GM12865 (cell line): ENCODE data around the gene KRTAP12-1.
"Not testable (repeated sequence)": the region's sequence is repeated elsewhere in the genome, so short reads cannot be mapped to it uniquely, and the experiment has no call there.

ENCODE experiments used
- DNase-seq: peaks from one replicate; pipeline ENCODE4 v3.0.0; 2010; ENCODE audit warnings: low read depth
- H3K4me3 ChIP-seq: 2 replicates; pipeline ENCODE4 v1.5.1; 2011; ENCODE audit warnings: mild to moderate bottlenecking, low read depth, low read length, control low read depth
- CTCF ChIP-seq: IDR thresholded peaks from 2 replicates; pipeline ENCODE4 v1.5.1; 2011; ENCODE audit warnings: low read length, control low read depth, low read depth, inconsistent platforms; ENCODE audit not compliant: insufficient read depth; ENCODE audit errors: missing control alignments

KRTAP12-1 gene

DNA sequence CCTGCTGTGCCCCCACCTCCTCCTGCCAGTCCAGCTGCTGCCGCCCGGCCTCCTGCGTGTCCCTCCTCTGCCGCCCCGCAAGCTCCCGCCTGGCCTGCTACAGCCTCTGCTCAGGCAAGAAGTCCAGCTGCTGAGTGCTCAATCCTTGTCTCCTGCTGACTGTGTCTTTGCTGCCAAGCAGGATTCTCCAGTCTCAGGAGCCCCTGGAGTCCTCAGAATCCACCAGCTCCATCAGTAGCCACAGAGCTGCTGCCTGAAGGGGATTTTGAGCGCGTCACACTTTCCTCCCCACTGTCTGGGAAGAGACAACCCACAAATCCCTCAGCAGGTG, 34.8 kb downstream of the KRTAP12-1 start:
- TF ChIP-seq CTCF, result no peak
- DNase-seq, result no peak
- no peak overlapping the region for H3K4me3 ChIP-seq

DNA sequence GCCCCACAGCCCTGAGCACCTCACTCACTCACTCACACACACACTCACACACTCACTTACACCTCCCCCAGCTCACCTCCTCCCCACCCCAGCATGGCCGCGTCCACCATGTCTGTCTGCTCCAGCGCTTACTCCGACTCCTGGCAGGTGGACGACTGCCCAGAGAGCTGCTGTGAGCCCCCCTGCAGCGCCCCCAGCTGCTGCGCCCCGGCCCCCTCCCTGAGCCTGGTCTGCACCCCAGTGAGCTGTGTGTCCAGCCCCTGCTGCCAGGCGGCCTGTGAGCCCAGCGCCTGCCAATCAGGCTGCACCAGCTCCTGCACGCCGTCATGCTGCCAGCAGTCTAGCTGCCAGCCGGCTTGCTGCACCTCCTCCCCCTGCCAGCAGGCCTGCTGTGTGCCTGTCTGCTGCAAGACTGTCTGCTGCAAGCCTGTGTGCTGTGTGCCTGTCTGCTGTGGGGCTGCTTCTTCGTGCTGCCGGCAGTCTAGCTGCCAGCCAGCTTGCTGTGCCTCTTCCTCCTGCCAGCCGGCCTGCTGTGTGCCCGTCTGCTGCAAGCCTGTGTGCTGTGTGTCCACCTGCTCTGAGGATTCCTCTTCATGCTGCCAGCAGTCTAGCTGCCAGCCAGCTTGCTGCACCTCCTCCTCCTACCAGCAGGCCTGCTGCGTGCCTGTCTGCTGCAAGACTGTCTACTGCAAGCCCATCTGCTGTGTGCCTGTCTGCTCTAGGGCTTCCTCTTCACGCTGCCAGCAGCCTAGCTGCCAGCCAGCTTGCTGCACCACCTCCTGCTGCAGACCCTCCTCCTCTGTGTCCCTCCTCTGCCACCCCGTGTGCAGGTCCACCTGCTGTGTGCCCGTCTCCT, 35.4 kb downstream of the KRTAP12-1 start, which contains the start of gene KRTAP10-11:
TSS of gene KRTAP10-11 (plus strand) at position 49 of the 856 bp plus-strand sequence. CDS start at position 94, 45 bp downstream.
- H3K4me3 ChIP-seq, DNase-seq: not testable (repeated sequence)

DNA sequence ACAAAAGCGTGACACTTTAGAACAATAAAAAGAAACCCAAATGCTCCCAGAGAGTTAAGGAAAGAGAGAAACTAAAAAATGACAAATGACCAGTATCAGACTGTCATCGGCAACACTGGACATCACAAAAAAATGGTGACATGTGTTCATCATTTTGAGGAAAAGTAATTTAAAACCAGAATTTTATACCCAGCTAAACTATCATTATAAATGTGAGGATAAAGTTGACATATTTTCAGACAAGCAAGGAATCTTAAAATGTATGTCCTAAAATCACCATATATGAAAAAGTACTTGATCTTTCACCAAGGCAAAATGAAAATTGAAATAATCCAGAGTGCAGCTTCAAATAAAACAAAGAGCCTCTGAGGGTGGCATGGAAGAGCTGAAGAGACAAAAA, 37.1 kb downstream of the KRTAP12-1 start:
- no peak for DNase-seq
- no peak for TF ChIP-seq CTCF
- H3K4me3 ChIP-seq, result no peak overlapping the region

DNA sequence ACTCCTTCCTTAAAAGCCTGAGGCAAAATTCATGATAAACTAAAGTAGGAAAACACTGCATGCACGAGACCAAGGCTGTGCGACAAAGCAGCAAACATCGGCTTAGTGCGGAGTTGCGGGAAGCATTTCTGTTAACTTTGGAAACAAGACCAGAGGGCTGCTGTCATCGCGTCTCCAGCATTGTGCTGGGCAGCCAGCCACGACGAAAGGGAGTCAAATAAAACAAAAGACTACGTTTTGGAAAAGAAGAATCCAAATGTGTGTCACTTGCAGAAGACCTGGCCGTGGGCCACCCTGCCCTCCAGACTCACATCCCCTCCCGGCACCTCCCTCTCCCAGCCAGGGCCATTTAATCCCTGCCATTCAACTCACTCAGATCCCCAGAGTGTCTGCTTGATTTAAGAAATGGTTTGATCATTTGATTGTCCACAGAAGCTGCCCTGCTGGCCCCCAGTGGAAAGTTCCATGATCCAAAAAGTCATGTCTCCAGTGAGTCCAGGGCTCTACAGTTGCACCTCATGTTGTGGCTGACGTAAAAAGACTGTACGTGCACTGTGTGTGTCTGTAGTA, 38.1 kb downstream of the KRTAP12-1 start:
- H3K4me3 ChIP-seq, result no peak overlapping the region
- TF ChIP-seq CTCF, result no peak
- DNase-seq, result no peak

- H3K4me3 ChIP-seq, result no peak overlapping the region
- TF ChIP-seq CTCF, result no peak
- DNase-seq, result no peak
These were observed 41.2 kb downstream of the KRTAP12-1 start for GRCh38 chr21:44640761-44641160.

DNA sequence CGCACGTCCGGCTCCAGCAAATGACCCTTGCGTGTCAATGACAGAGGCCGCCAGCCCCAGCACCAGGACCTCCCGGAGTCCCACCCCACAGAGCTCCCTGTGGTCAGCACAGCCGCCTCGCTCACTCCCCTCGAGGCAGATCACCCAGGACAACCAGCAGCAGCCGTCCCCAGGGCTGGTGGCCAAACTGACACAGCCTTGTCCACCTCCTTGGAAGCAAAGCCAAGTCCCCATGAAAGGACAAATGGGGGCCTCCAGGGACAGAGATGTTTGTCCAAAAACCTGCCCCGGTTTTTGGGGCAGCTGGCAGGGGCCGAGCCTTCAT, 42.7 kb downstream of the KRTAP12-1 start:
- no peak overlapping the region for H3K4me3 ChIP-seq
- no peak for DNase-seq
- no peak for TF ChIP-seq CTCF

DNA sequence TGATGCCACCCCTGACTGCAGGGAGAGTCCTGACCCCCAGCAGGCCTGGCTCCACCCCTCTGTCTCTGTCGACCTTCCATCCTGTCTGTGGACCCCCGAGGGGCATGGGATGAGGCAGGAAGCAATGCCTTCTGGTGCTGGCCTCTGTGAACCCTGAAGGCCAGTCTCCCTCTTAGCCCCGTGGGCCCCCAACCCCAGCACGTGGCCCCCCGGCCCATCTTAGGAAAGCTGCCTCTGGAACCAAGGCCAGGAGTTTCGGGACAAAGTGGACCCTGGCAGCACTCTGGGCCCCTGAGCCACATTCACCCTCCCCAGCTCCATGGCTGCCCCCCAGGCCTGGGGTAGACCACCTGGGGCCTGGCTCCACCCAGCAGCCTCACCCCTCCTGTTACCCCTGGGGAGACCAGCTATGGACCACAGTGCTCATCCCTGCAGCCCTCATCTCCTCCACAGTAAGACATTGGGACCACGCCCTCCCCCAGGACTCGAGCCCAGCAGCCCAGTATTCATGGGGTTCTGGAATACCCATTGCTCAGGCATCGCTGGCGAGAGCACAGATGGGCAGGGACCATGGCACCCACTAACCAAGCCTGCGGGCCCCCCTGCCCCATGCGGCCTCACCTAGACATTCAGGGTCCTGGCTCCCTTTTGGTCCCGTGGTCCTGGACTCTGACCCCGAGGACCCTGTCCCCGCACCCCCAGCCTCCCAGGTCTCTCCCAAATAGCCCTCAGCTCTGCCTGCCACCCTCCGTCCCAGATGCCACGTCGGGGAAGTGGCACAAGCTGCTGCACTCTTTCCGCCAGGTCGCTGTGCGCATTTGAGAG, 43.2 kb downstream of the KRTAP12-1 start:
- not testable (repeated sequence) for H3K4me3 ChIP-seq

GRCh38 chr21:44637851-44638348, 44.1 kb downstream of the KRTAP12-1 start:
- not testable (repeated sequence) for DNase-seq

More for the DNA sequence above, 43.2 kb downstream of the KRTAP12-1 start:
- not testable (repeated sequence) for DNase-seq

More at GRCh38 chr21:44637851-44638348, 44.1 kb downstream of the KRTAP12-1 start:
- H3K4me3 ChIP-seq, result not testable (repeated sequence)
